ENCODE measurements around the gene ZCCHC13.
"Not testable (repeated sequence)": the region's sequence is repeated elsewhere in the genome, so short reads cannot be mapped to it uniquely, and the experiment has no call there.

Gene ZCCHC13

GRCh38 chrX:74304016-74304415 lies at the start of gene ZCCHC13:
ZCCHC13 (plus strand) TSS chrX:74304180; CDS start chrX:74304267, 87 bp downstream.
- DNase-seq, result no peak

GRCh38 chrX:74258111-74258510 lies 45.9 kb upstream of the ZCCHC13 start:
- not testable (repeated sequence) for DNase-seq

- no peak for DNase-seq
These were observed 44.0 kb upstream of the ZCCHC13 start for GRCh38 chrX:74259885-74260491.

GRCh38 chrX:74262452-74263209 lies 41.3 kb upstream of the ZCCHC13 start:
- DNase-seq, result no peak

- DNase-seq, result no peak
These were observed 33.6 kb upstream of the ZCCHC13 start for GRCh38 chrX:74270393-74270792.

GRCh38 chrX:74272230-74272629 lies 31.8 kb upstream of the ZCCHC13 start:
- no peak for DNase-seq

- DNase-seq, result no peak
These were observed 29.5 kb upstream of the ZCCHC13 start for GRCh38 chrX:74274516-74274915.

GRCh38 chrX:74277320-74277719 lies 26.7 kb upstream of the ZCCHC13 start:
- DNase-seq, result no peak

- no peak for DNase-seq
These were observed 26.1 kb upstream of the ZCCHC13 start for GRCh38 chrX:74277846-74278245.

GRCh38 chrX:74280759-74281158 lies 23.2 kb upstream of the ZCCHC13 start:
- no peak for DNase-seq

GRCh38 chrX:74284391-74284952 lies 19.5 kb upstream of the ZCCHC13 start:
- no peak for DNase-seq

GRCh38 chrX:74286950-74287740 lies 16.8 kb upstream of the ZCCHC13 start:
- DNase-seq, result no peak

GRCh38 chrX:74291577-74291963 lies 12.4 kb upstream of the ZCCHC13 start:
- no peak for DNase-seq

- peak; percentile 85 for DNase-seq
These were observed 11.8 kb upstream of the ZCCHC13 start for GRCh38 chrX:74291964-74292807.

- no peak for DNase-seq
These were observed 11.2 kb upstream of the ZCCHC13 start for GRCh38 chrX:74292808-74293123.

- DNase-seq, result peak; percentile 62
These were observed 10.5 kb upstream of the ZCCHC13 start for GRCh38 chrX:74293343-74293946.

GRCh38 chrX:74295101-74295500 lies 8.9 kb upstream of the ZCCHC13 start:
- no peak for DNase-seq

- DNase-seq, result no peak
These were observed 6.2 kb upstream of the ZCCHC13 start for GRCh38 chrX:74297766-74298165.

GRCh38 chrX:74300869-74301268 lies 3.1 kb upstream of the ZCCHC13 start:
- DNase-seq, result no peak

GRCh38 chrX:74318672-74319071 lies 14.7 kb downstream of the ZCCHC13 start:
- no peak for DNase-seq

- not testable (repeated sequence) for DNase-seq
These were observed 15.3 kb downstream of the ZCCHC13 start for GRCh38 chrX:74319321-74319720.

- DNase-seq, result no peak
These were observed 17.2 kb downstream of the ZCCHC13 start for GRCh38 chrX:74321191-74321590.
